ENCODE results near the gene METTL23. TPM values are rescaled to one million over a fixed set of nuclear protein-coding genes. Genes with fewer than 3 reads are reported as not detected.

METTL23 gene
- total and polyA plus RNA-seq, 12 donors, result 24.6 to 91.5 (median 42.0) TPM

DNA sequence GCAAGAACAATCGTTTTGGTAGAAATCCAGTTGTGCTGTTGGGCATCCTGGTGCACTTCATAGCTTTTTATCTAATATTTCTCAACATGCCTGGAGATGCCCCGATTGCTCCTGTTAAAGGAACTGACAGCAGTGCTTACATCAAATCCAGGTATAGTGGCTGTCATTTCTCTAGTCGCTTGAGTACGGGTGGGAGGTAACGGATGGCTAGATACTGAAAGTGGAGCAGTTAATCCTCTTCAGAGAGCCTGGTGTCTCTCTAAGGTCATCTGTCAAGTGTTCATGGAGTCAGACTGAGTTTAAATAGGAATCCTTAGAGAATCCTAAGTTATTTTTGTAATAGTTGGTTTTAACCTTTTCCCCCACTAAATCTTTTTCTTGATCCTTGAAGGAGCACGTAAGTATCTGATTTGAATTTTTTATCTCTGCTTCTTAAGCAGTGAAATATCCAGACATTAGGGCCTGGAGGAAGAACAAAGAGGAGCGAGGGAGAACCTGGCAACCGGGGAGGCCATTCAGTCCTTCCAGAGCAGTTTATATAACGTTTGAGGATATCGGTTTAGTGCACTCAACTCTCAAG is 48.5 kb downstream of the METTL23 start:
- WGBS, 4 donors, result 90 to 93% (median 91%) methylated on average over 10 of the region's 10 CpGs

GRCh38 chr17:76781056-76781982 is 54.7 kb downstream of the METTL23 start:
- Histone ChIP-seq H3K4me3 (no peak overlapping the region), H3K4me1 (replicated peaks in 1 of 2) (no peaks in the 10 kb centered on the region), H3K9me3 (replicated peaks in 1 of 3) (no peaks in the 10 kb centered on the region), H3K36me3 (replicated peaks in 1 of 2) (peaks cover 0 to 27% of the 10 kb centered on the region in 2 donors), H3K27ac (no peak overlapping the region), H3K27me3 (no peaks in the 10 kb centered on the region)
- intact Hi-C loops (cut with DNase I), result no loop called here
- 84 to 89% (median 87%) methylated on average over 12 of the region's 12 CpGs for WGBS, 4 donors
- no peak for DNase-seq
- no peak for TF ChIP-seq POLR2A (IDR thresholded peaks at IDR 0.05)
- TF ChIP-seq, protein P1, sequence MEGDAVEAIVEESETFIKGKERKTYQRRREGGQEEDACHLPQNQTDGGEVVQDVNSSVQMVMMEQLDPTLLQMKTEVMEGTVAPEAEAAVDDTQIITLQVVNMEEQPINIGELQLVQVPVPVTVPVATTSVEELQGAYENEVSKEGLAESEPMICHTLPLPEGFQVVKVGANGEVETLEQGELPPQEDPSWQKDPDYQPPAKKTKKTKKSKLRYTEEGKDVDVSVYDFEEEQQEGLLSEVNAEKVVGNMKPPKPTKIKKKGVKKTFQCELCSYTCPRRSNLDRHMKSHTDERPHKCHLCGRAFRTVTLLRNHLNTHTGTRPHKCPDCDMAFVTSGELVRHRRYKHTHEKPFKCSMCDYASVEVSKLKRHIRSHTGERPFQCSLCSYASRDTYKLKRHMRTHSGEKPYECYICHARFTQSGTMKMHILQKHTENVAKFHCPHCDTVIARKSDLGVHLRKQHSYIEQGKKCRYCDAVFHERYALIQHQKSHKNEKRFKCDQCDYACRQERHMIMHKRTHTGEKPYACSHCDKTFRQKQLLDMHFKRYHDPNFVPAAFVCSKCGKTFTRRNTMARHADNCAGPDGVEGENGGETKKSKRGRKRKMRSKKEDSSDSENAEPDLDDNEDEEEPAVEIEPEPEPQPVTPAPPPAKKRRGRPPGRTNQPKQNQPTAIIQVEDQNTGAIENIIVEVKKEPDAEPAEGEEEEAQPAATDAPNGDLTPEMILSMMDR (IDR thresholded peaks at IDR 0.05), result no peak

More for the DNA sequence above, 48.5 kb downstream of the METTL23 start:
- H3K36me3 ChIP-seq (replicated peaks in 1 of 2), result peaks cover 0 to 52% of the 10 kb centered on the region in 2 donors
- intact Hi-C loops (cut with DNase I), result no loop called here
- TF ChIP-seq POLR2A (IDR thresholded peaks at IDR 0.05), result no peak
- TF ChIP-seq, protein P1 (IDR thresholded peaks at IDR 0.05), result no peak
- no peak for DNase-seq
- H3K27me3 ChIP-seq, result no peaks in the 10 kb centered on the region
- H3K4me3 ChIP-seq, result no peak overlapping the region
- peaks cover 0 to 6% of the 10 kb centered on the region in 2 donors for H3K4me1 ChIP-seq (replicated peaks in 1 of 2)
- no peaks in the 10 kb centered on the region for H3K9me3 ChIP-seq (replicated peaks in 1 of 3)
- no peak overlapping the region for H3K27ac ChIP-seq

- peaks cover 0 to 10% of the 10 kb centered on the region in 2 donors for H3K36me3 ChIP-seq (replicated peaks in 1 of 2)
- no peak for TF ChIP-seq POLR2A (IDR thresholded peaks at IDR 0.05)
- TF ChIP-seq, protein P1 (IDR thresholded peaks at IDR 0.05), result no peak
- DNase-seq, result no peak
- H3K4me1 ChIP-seq (replicated peaks in 1 of 2), result no peaks in the 10 kb centered on the region
- H3K9me3 ChIP-seq (replicated peaks in 1 of 3), result no peaks in the 10 kb centered on the region
- intact Hi-C loops (cut with DNase I), result no loop called here
- no peaks in the 10 kb centered on the region for H3K27me3 ChIP-seq
- H3K4me3 ChIP-seq, result no peak overlapping the region
- WGBS, 4 donors, result 80 to 83% (median 82%) methylated on average over 5 of the region's 5 CpGs
- H3K27ac ChIP-seq, result no peak overlapping the region
Measured at GRCh38 chr17:76783146-76783545, 56.5 kb downstream of the METTL23 start.

MicroRNAs encoded within 50 kb of the gene (microRNA counts, 767-probe panel; counts per million panel counts)
- microRNA hsa-miR-636, result 0 counts per million in 2 donors

Small RNAs within 50 kb of the gene (microRNA-seq; reads per million reads assigned to microRNA genes)
- 0.45 to 2.7 (median 2.6) reads per million in 3 donors for gene MIR636

Small RNAs within 50 kb of the gene (small RNA-seq; reads per million reads assigned to genes)
- 0 reads per million in 2 donors for gene AC005837.3
- gene RF02271, result 0 reads per million in 2 donors
- gene RNU6-97P, result 0 reads per million in 2 donors
- 0 reads per million in 2 donors for gene RNY4P36

Other genes starting within 250 kb of the METTL23 start
- gene RHBDF2, start 225.4 kb upstream of the METTL23 start, total RNA-seq, result 100 to 1,000 TPM in 1 of 9 donors, 10 to 100 TPM in 7, 1 to 10 TPM in 1; 9.9 to 156 (median 43.6) TPM
- gene RHBDF2, start 225.4 kb upstream of the METTL23 start, polyA plus RNA-seq, result 10 to 100 TPM in 2 of 3 donors, 1 to 10 TPM in 1; 4.9 to 39.3 (median 19.1) TPM
- 10 to 100 TPM in 7 of 9 donors, 1 to 10 TPM in 2; 6.3 to 18.1 (median 13.9) TPM for gene CYGB, start 189.1 kb upstream of the METTL23 start, total RNA-seq
- 10 to 100 TPM in 2 of 3 donors, 1 to 10 TPM in 1; 7.8 to 38.3 (median 32.1) TPM for gene CYGB, start 189.1 kb upstream of the METTL23 start, polyA plus RNA-seq
- 1 to 10 TPM in 7 of 9 donors, not detected in 2; 1.5 to 9.5 (median 3.0) TPM for gene PRCD, start 186.8 kb upstream of the METTL23 start, total RNA-seq
- gene PRCD, start 186.8 kb upstream of the METTL23 start, polyA plus RNA-seq, result 10 to 100 TPM in 2 of 3 donors, 1 to 10 TPM in 1; 4.5 to 37.2 (median 14.3) TPM
- 10 to 100 TPM in 2 of 9 donors, 1 to 10 TPM in 6, under 1 TPM in 1; 0.50 to 37.8 (median 6.0) TPM for gene ST6GALNAC2, start 141.0 kb upstream of the METTL23 start, total RNA-seq
- gene ST6GALNAC2, start 141.0 kb upstream of the METTL23 start, polyA plus RNA-seq, result 1 to 10 TPM; 3.4 to 4.3 (median 3.8) TPM
- gene ST6GALNAC1, start 83.1 kb upstream of the METTL23 start, total RNA-seq, result under 1 TPM in 3 of 9 donors, not detected in 6; 0.25 to 0.76 (median 0.33) TPM
- gene ST6GALNAC1, start 83.1 kb upstream of the METTL23 start, polyA plus RNA-seq, result under 1 TPM in 2 of 3 donors, not detected in 1; 0.47 to 0.88 TPM
- gene MXRA7, start 15.9 kb upstream of the METTL23 start, total RNA-seq, result 100 to 1,000 TPM; 200 to 671 (median 375) TPM
- gene MXRA7, start 15.9 kb upstream of the METTL23 start, polyA plus RNA-seq, result 100 to 1,000 TPM in 2 of 3 donors, 10 to 100 TPM in 1; 81.5 to 573 (median 167) TPM
- 100 to 1,000 TPM in 1 of 9 donors, 10 to 100 TPM in 8; 23.5 to 105 (median 37.7) TPM for gene JMJD6, start 233 bp upstream of the METTL23 start, total RNA-seq
- gene JMJD6, start 233 bp upstream of the METTL23 start, polyA plus RNA-seq, result 10 to 100 TPM; 53.7 to 66.9 (median 58.8) TPM
- gene SRSF2, start 10.5 kb downstream of the METTL23 start, total RNA-seq, result 100 to 1,000 TPM; 115 to 242 (median 206) TPM
- 100 to 1,000 TPM; 103 to 269 (median 151) TPM for gene SRSF2, start 10.5 kb downstream of the METTL23 start, polyA plus RNA-seq
- 10 to 100 TPM; 24.2 to 50.0 (median 32.4) TPM for gene MFSD11, start 11.3 kb downstream of the METTL23 start, total RNA-seq
- gene MFSD11, start 11.3 kb downstream of the METTL23 start, polyA plus RNA-seq, result 10 to 100 TPM in 2 of 3 donors, 1 to 10 TPM in 1; 9.4 to 20.4 (median 11.8) TPM
- under 1 TPM in 8 of 9 donors, not detected in 1; 0.26 to 0.83 (median 0.56) TPM for gene MGAT5B, start 141.6 kb downstream of the METTL23 start, total RNA-seq
- 1 to 10 TPM in 1 of 3 donors, under 1 TPM in 2; 0.24 to 1.0 (median 0.80) TPM for gene MGAT5B, start 141.6 kb downstream of the METTL23 start, polyA plus RNA-seq

All from adrenal gland (tissue), 12 donors.